ENCODE measurements around the gene VAPA. TPM values are rescaled to one million over a fixed set of nuclear protein-coding genes. Genes with fewer than 3 reads are reported as not detected.

The VAPA gene
- polyA plus RNA-seq, 3 donors: 106 to 393 (median 334) TPM

DNA sequence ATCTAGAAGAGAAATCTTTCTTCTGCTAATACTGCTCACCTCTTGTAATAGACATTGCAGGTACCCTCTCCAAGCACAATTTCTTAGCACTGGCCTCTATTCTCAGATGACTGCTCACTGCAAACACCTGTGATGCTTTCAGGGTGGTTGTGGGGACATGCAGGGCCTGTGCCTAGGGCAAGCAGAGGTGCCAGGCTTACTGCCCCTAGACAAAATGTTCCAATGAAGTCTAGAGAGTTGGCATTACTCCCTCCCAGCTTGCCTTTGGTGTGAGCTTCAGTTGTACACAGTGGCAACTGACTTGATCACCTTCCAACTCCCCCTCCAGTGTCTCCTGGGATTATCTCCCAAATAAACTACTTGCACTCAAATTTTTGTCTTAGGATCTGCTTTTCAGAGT, 41.0 kb upstream of the VAPA start:
- Mint-ChIP-seq H3K27me3 (ENCODE audit: low read depth in 3 of 3) (peaks cover 0 to 2% (median 0%) of the 10 kb centered on the region in 3 donors), H3K27ac (peak overlapping the region in 1 of 7 donors; percentile 35), H3K9me3 (peaks cover 0 to 4% (median 0%) of the 10 kb centered on the region in 7 donors), H3K4me3 (no peak overlapping the region), H3K36me3 (peaks cover 0 to 2% of the 10 kb centered on the region in 2 donors), H3K4me1 (peaks cover 40% of the 10 kb centered on the region)
- no peak overlapping the region for H2AFZ ChIP-seq (ENCODE audit: insufficient read depth, low read depth, low read length, poor library complexity, severe bottlenecking)
- no peaks in the 10 kb centered on the region for H3K27me3 ChIP-seq (ENCODE audit: control insufficient read depth in 2 of 2, insufficient read depth in 2 of 2, low read length in 2 of 2)
- H3K36me3 ChIP-seq (replicated peaks in 1 of 2; ENCODE audit: control insufficient read depth in 1 of 2, insufficient read depth in 2 of 2, low read length in 2 of 2): no peaks in the 10 kb centered on the region
- TF ChIP-seq, protein P1, sequence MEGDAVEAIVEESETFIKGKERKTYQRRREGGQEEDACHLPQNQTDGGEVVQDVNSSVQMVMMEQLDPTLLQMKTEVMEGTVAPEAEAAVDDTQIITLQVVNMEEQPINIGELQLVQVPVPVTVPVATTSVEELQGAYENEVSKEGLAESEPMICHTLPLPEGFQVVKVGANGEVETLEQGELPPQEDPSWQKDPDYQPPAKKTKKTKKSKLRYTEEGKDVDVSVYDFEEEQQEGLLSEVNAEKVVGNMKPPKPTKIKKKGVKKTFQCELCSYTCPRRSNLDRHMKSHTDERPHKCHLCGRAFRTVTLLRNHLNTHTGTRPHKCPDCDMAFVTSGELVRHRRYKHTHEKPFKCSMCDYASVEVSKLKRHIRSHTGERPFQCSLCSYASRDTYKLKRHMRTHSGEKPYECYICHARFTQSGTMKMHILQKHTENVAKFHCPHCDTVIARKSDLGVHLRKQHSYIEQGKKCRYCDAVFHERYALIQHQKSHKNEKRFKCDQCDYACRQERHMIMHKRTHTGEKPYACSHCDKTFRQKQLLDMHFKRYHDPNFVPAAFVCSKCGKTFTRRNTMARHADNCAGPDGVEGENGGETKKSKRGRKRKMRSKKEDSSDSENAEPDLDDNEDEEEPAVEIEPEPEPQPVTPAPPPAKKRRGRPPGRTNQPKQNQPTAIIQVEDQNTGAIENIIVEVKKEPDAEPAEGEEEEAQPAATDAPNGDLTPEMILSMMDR (IDR thresholded peaks at IDR 0.05): no peak
- H4K20me1 ChIP-seq (ENCODE audit: insufficient read depth, low read length): no peaks in the 10 kb centered on the region
- no peaks in the 10 kb centered on the region for H3K9me3 ChIP-seq (replicated peaks in 1 of 2; ENCODE audit: control insufficient read depth in 1 of 2, insufficient read depth in 1 of 2, low read length in 2 of 2)
- no peaks in the 10 kb centered on the region for H3K79me2 ChIP-seq (ENCODE audit: insufficient read depth, low read length)
- DNase-seq: no peak
- H3K4me2 ChIP-seq (replicated peaks; ENCODE audit: extremely low read depth, low read length, poor library complexity, severe bottlenecking): no peak overlapping the region
- H3K4me1 ChIP-seq (ENCODE audit: control insufficient read depth in 1 of 2, insufficient read depth in 2 of 2, low read length in 2 of 2): peaks cover 26 to 35% of the 10 kb centered on the region in 2 donors
- intact Hi-C loops (cut with micrococcal nuclease): loop anchor here in 1 of 2 donors (5.0 kb wide), 1 partner anchor 34 kb away; no protein-coding TSS in a partner anchor
- no peak overlapping the region for H3K9ac ChIP-seq (ENCODE audit: insufficient read depth, low read length, poor library complexity, severe bottlenecking)
- no peak overlapping the region for H3K27ac ChIP-seq (ENCODE audit: low read depth in 1 of 2, low read length in 2 of 2)
- H3K4me3 ChIP-seq (replicated peaks in 1 of 3; ENCODE audit: low read depth in 2 of 3, low read length in 3 of 3): no peak overlapping the region

DNA sequence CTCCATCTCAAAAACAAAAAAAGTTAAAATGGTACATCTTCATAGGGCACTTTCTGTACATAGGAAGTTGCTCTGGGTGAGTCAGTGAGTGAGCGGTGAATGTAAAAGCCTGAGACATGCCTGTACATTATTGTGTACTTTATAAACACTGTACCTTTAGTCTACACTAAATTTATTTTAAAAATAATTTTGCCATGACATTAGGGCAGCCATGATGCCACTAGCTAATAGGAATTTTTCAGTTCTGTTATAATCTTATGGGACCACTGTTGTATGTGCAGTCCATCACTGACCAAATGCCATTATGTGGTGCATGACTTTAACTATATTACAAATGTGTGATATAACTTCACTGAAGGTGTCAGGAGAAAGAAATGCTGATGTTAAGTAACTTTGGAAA, 39.1 kb upstream of the VAPA start:
- Histone ChIP-seq H3K4me2 (replicated peaks; ENCODE audit: extremely low read depth, low read length, poor library complexity, severe bottlenecking) (no peak overlapping the region), H3K36me3 (replicated peaks in 1 of 2; ENCODE audit: control insufficient read depth in 1 of 2, insufficient read depth in 2 of 2, low read length in 2 of 2) (no peaks in the 10 kb centered on the region), H3K79me2 (ENCODE audit: insufficient read depth, low read length) (no peaks in the 10 kb centered on the region), H3K9ac (ENCODE audit: insufficient read depth, low read length, poor library complexity, severe bottlenecking) (no peak overlapping the region), H3K9me3 (replicated peaks in 1 of 2; ENCODE audit: control insufficient read depth in 1 of 2, insufficient read depth in 1 of 2, low read length in 2 of 2) (no peaks in the 10 kb centered on the region), H3K27me3 (ENCODE audit: control insufficient read depth in 2 of 2, insufficient read depth in 2 of 2, low read length in 2 of 2) (no peaks in the 10 kb centered on the region), H2AFZ (ENCODE audit: insufficient read depth, low read depth, low read length, poor library complexity, severe bottlenecking) (no peak overlapping the region), H3K4me1 (ENCODE audit: control insufficient read depth in 1 of 2, insufficient read depth in 2 of 2, low read length in 2 of 2) (peaks cover 10 to 16% of the 10 kb centered on the region in 2 donors), H3K4me3 (replicated peaks in 1 of 3; ENCODE audit: low read depth in 2 of 3, low read length in 3 of 3) (no peak overlapping the region), H3K27ac (ENCODE audit: low read depth in 1 of 2, low read length in 2 of 2) (no peak overlapping the region), H4K20me1 (ENCODE audit: insufficient read depth, low read length) (no peaks in the 10 kb centered on the region)
- intact Hi-C loops (cut with micrococcal nuclease): loop anchor here in 1 of 2 donors (5.0 kb wide), 1 partner anchor 33 kb away; no protein-coding TSS in a partner anchor
- TF ChIP-seq, protein P1 (IDR thresholded peaks at IDR 0.05): no peak
- DNase-seq: no peak
- no CpG with 5 or more reads among the region's 1 CpG for WGBS (ENCODE audit: insufficient coverage)
- Mint-ChIP-seq H3K27me3 (ENCODE audit: low read depth in 3 of 3) (peaks cover 0 to 2% (median 0%) of the 10 kb centered on the region in 3 donors), H3K36me3 (peaks cover 0 to 2% of the 10 kb centered on the region in 2 donors), H3K4me1 (peaks cover 24% of the 10 kb centered on the region), H3K9me3 (peaks cover 0 to 4% (median 0%) of the 10 kb centered on the region in 7 donors), H3K27ac (no peak overlapping the region), H3K4me3 (no peak overlapping the region)

Data from CD14-positive monocyte (primary cell).